Measurements from ENCODE around the gene SMYD2.

Gene SMYD2

DNA sequence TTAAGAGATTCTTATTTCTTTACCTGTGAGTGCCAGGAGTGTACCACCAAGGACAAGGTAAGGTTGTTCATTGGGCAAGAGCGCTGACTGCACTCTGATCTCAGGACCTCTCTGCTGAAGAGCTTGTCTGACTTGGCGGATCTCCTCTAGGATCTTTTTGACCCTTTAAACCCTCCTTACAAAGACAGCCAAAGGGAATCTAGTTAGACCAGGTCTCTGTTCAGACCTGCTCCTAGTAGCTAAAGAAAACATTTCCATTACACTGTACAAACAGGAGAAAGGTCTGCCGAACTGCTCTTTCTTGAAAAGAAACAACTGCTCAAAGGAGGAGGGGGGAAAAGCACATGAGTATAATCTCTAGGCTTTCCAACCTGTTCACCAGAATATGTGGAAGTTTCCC lies 49.3 kb downstream of the SMYD2 start:
- no peak for DNase-seq

DNA sequence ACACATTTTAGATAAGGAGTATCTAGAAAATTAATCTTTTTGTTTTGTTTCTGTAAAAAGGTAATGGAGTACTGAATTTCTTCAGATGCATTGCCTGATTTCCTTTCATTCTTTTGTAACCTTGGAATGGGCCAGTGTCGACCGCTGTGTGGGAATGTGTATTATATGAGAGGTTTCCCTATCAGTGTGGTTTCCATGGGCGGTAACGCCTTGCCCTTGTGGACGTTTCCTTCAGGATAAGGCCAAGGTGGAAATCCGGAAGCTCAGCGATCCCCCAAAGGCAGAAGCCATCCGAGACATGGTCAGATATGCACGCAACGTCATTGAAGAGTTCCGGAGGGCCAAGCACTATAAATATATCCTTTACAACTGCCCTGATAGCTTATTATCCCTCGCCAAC lies 49.8 kb downstream of the SMYD2 start:
- DNase-seq = no peak

DNA sequence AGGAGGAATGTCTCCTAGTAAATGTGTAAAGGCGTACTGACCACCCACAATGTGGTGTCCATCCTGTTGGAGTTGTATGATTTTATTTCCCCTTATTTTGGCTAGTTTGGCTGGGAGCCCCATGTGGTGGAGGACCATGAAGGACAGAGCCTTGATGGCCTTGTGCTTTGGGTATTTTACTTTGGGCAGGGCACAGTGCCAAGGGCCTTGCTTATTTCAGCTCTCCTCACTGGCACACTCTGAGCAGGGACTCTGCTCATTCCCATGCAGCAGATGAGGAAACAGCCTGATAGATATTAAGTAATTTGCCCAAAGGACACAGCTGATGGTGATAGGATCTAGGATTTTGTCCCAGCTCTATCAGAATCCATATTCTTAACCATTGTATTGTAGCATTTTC lies 50.2 kb downstream of the SMYD2 start:
- no peak for DNase-seq

DNA sequence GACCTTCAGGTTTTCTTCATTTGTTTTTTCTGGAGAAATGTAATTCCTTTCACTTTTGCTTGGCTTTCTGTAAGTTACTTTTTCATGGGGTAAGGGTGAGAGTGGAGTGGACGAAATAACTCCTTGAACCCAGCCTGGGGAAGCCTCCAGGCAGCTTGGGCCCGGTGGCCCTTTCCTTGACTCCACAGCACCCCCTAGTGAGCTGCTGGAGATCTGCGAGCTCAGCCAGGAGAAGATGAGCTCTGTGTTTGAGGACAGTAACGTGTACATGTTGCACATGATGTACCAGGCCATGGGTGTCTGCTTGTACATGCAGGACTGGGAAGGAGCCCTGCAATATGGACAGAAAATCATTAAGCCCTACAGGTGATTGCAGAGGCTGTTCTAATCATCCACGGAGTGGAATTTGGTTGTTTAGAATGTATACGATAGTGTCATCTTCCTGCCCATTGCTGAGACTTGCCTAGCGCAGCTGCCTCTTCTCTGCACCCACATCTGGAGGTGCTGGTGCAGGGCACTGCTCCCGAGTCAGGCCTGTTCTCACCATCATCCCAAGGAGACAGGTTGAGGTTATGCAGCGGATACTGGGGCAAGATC lies 51.0 kb downstream of the SMYD2 start:
- DNase-seq = no peak

DNA sequence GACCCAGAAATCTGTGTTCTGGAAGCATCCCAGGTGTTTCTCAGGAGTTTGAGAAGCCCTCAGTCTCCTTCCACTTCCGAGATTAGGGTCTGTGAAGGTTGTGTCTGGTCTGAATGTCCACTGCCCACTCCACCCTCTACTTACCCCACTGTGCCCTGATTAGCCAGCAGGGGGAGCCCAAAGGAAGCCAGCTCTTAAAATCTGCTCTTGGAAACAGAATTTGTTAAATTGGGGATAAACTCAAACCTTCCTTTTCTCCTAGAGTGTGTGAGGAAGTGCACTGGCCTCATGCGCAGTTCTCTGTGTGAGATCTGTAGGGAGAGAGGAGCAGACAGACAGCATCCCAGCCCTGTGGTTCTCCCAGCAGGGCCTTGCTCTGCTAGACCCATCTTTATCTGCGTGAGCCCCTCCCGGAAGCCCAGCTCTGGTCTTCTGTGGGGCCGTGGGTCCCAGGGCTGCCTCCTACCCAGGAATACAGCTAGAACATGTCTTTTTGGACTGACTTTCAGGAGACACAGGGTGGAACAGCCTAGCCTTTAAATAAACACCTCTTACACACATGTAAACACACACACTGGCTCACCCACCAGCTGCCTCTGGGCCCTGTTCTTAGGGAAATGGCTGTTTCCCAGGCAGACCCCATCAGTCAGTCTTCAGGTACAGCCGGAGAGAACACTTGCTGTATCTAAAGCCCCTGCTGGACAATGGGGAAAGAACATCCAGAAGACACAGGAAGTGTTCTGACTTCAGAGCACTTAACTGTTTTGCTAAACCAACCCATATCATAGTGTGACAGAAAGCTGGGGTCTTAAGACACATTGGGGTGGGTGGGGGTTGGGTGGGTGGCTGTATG lies 52.2 kb downstream of the SMYD2 start:
- peak; percentile 41 for DNase-seq

DNA sequence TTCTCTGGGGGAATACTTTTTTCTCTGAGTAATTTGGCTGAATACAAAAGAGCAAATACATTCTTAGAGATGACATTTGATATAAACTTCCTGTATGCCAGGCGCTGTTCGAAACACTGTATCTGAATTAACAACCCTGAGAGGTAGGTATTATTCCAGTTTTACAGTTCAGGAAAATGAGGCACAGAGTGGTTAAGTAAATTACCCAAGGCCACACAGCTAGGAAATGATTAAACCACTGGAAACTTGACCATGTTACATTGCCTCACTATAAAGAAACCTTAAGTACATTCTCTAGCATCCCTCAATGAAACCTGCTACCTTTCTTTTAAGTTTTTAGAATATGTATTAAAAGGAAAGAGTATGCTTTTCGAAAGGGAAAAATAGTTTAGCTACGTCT lies 54.6 kb downstream of the SMYD2 start:
- DNase-seq = no peak

DNA sequence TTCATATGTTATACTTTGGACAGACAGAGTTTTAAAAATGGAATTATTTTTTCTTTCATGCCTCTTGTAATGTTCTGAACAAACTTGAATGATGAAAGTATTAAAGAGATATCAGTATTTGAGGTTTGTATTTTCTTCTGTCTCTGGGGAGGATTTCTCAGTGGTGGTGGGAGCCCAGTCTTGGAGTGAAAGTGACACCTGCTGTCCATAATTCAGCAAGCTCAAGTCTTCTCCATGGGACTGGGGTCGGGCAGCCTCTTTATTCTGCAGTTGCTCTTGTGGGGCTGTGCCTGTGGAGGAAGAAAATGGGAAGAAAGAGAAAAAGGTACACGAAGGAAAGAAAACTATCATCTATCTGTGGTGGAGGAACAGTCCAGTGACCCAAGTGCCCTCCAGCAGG lies 56.1 kb downstream of the SMYD2 start:
- DNase-seq = no peak

DNA sequence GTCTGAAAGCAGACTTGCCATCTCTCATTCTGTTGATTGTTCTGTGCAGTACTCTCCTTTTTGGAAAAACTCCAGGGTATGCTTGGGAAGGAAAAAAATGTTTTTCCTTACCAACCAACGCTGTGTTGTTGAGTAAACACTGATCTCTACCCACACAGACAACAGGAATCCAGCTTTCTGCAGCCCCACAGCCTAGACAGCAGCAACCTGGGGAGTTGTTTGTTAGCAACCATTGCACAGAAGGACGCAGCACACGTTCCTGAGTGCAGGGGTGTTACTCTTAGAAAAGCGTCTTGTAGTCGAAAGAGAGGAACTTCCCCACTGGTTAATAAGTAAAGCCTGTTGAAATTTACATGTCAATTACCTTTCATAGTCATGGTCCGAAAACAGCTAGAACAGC lies 56.6 kb downstream of the SMYD2 start:
- no peak for DNase-seq

DNA sequence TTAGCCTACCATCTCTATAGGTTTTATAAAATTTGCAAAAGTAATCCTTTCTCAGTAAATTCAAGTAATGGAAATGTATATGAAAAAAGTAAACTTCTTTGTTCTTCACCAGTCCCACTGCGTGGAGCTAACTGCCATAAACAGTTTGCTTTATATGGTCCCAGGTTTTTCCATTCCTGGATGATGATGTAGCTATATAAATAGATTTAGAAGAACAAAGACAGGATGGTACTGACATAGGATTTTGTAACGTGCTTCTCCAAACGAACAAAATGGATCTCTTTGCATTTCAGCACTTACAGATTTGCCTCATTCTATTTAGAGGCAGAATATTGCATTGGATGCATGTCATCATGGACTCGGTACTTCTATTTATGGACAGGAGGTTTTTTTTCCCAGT lies 57.3 kb downstream of the SMYD2 start:
- no peak for DNase-seq

DNA sequence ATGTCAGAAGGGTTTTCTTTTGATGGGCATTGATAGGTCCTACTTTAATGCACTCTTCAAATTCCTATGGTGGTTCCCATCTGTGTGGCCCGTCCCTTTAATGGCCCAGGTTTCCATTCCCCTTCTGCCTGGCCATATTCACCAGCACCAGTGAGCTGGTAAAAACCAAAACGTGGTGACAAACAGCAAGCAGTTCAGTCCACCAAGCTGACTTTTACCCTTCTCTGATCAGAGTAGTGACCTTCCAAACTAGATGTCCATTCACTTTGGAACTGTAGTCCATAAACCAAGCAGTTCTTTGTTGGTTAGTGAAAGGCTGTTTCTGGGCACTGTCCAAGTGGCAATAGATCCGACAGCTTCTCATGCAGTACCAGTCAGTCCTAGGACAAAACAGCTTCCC lies 60.5 kb downstream of the SMYD2 start:
- no peak for DNase-seq

DNA sequence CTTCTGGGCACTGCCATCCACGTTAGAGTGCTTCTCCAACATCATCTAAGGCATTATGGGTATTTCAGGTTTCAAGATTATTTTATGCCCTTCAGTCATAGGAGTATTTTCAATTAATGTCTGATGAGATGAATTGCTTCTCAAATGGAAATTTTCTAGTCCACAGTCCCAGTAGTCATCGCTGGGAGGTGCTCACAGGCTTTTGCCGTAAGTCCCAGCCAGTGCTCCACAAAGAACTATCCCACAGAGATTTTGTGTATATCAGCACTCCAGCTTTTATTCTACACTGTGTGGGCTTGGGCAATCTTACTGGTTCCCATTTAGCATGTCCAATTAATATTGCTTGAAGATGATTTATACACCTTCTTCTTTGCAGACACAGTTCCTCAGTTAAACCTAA lies 61.0 kb downstream of the SMYD2 start:
- no peak for DNase-seq

DNA sequence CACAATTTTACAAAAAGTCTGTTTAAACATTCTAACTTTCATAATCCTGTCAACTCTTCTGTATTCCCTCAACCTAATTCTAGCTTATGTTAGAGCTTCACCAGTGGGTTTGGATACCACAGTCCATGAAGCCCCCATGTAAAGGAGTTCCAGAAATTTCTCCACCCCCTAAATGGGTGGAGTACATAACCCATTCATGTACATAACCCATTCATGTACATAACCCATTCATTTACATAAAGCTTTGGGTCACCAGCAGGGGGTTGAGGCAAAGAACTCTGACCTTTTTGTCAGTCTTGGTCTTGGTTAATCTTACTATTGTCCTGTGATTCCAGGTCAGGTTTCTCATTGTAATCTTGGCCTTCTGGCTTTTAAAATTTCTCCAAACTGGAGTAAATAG lies 61.6 kb downstream of the SMYD2 start:
- DNase-seq = no peak

DNA sequence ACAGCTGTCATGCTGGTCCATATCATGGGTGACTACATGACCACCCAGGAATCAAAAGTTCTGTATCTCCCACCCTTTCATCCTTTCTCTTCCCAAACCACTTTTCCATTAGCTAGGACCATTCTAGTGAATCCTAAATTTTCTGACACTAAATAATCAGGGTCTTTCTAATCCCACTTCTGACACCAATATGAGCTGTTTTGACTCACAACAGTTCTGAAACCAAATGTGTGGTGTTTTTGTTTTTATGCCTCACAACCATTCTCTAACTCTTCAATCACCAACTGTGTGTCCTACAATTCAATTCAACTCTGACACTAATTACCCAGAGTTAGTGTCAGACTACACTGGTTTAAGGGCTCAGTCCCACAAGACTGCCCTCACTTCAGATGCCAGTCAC lies 63.9 kb downstream of the SMYD2 start:
- no peak for DNase-seq

DNA sequence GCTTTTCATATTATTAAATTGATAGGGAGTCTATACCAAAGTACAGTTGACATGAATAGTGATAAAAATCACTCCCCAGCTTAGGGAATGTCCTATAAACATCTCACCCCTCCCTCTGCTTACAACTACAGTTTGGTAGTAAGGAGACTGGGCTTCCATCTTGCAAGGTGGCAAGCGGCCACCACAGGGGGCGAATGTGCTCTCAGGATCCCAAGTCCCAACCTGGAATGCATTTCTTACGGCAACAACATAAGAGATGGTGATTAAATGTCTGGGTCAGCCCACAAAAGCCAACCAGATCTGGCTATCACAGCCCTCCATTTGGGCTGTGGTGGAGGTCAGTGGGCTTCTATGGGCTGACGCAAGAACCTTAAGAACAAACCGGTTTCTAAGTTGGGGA lies 68.0 kb downstream of the SMYD2 start:
- DNase-seq = no peak

DNA sequence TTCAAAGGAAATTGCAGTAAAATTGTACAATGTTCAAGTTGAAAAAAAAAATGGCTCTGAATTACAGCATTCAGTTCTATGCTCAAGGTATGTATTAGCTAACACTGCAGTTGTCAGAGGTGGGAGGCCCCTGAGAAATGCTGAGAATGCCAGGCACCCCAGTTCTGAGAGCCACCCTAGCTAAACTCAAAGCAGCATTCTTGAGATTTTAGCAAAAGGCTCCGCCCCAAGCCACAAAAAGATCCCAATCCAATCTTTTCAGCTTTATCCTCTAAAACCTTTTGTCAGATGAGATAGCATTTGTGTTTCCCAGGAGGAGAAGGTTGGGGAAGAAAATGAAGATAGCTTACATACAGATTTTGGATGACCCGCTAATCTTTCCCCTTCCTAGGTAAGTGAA lies 68.8 kb downstream of the SMYD2 start:
- no peak for DNase-seq

DNA sequence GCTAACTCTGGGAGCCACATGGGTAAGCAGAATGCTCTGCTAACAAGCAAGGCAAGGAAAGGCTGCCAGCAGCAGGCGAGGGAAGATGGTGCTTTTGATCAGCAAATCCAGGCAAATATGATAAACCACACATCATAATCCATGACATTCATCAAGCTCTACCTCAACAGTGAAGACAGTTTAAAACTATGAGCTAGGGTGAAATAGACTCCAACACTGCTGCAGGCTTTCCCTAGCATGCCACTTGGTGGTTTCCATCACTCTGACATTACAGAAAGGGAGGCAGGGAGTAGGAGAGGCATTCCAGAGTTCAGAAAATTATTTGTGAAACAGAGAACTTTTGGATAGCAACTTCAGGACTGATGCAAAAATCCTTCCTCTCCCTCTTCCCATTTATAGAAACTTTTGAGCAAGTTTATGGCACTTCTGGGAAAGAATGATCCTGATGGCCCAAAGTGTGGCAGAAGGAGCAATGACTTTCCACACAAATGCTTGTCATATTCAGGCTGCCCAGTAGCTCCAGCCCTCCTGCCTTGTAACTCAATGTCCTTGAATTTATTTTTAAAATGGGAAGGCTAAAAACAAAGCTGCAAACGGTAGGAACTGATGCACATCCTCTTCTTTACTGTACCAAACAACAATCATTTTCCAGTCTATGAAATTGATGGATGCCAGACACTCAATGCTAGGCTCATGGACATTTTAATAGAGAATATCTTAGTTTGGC lies 70.8 kb downstream of the SMYD2 start:
- no peak for DNase-seq

DNA sequence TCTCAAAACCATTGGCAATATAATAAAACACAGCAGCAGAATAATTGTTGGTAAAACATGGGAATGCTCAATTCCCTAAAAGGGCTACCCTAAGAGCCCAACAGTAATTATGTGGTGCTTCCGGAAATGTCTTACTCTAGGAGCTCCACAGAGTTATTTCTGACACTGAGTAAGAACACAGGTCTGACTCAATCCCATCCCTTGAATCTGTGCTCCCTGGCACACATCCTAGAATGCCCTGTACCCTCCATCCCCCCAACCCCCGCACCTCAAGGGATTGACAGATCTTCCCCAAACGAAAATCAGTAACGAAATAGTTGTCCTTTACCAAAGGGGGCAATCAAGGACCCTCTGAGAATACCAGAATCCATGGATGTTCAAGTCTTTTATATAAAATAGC lies 71.9 kb downstream of the SMYD2 start:
- DNase-seq = no peak

DNA sequence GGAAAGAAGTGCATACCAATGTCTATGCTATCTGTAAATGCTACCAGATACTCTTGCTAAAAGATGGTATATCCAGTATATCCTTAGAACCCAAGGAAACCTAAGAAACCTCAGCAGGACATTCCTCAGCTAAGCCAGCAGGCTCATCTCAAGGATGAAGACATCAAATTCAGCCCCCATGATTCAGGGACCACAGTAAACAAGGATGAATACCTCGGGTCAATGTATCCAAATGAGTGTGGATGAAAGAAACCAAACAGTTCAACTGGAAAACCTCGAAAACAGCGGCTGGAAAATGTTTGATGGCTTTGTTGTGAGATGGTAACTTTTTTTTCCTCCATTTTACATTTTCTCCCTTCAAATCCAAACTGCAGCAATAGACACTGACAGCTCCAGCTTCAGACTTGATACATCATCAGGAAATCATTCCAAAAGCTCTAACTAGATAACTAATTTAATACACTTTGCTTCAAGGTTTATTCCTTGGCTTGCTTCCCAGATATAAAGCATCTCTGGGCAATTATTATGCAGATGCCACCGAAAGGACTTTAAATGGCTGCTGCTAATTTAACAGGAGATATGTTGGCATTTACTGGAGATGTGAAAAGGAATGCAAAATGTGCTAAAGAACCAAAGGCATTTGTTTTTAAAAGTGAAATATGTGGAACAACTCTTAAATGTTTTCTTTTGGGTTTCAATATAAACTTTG lies 73.6 kb downstream of the SMYD2 start:
- DNase-seq = no peak

DNA sequence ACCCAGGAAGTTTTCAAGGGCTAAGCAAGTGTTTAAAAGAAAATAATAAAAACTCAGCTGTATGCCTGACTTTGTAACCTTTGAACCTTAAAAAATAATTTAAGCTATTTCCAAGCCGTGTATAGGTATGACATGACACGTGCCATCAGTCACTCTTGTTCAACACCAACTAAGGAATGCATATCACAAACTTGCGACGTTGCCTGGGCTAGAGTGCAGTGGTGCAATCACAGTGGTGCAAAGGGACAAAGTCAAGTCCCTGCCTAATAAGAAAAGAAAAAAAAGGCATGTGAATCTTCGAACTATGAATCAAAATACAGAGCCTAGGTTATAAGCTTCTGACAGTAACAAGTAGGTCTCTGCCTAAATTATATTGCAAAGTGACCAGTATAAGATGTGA lies 79.2 kb downstream of the SMYD2 start:
- DNase-seq = no peak

DNA sequence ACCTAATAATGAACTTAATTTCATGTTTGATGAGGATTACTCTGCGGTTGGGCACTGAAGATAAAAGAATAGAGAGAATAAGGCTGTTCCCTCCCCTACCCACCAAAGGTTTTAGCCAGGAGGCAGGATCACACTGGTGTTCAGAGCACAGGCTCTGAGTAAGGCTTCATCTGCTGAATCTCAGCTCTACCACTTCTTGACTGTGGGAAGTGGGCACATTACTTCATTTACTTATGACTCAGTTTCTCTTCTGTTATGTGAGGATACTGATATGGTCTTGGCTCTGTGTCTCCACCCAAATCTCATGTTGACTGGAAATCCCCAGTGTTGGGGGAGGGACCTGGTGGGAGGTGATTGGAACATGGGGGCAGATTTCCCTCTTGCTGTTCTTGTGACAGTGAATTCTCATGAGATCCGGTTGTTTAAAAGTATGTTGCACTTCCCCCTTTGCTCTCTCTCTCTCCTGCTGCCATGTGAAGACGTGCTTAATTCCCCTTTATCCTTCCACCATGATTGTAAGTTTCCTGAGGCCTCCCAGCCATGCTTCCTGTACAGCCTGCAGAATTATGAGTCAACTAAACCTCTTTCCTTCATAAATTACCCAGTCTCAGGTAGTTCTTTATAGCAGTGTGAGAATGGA lies 79.7 kb downstream of the SMYD2 start:
- no peak for DNase-seq

DNA sequence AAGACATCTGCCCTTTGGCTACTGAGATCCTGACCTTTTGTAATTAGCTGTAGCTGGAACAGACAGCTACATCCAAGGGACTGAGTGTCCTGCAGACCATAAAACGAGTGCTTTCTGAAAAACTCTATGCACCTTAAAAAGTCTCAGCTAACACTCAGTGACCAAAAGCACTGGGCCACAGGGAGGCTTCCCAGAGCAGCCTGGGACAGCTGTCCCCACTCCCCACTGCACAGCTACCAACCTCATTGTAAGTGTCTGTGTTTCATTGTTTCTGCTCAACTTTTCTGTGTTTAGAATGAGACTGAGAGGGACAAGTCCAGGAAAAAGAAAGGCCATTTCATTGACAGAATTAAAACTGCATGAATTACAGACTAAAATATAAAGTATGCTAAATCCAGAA lies 80.7 kb downstream of the SMYD2 start:
- no peak for DNase-seq

DNA sequence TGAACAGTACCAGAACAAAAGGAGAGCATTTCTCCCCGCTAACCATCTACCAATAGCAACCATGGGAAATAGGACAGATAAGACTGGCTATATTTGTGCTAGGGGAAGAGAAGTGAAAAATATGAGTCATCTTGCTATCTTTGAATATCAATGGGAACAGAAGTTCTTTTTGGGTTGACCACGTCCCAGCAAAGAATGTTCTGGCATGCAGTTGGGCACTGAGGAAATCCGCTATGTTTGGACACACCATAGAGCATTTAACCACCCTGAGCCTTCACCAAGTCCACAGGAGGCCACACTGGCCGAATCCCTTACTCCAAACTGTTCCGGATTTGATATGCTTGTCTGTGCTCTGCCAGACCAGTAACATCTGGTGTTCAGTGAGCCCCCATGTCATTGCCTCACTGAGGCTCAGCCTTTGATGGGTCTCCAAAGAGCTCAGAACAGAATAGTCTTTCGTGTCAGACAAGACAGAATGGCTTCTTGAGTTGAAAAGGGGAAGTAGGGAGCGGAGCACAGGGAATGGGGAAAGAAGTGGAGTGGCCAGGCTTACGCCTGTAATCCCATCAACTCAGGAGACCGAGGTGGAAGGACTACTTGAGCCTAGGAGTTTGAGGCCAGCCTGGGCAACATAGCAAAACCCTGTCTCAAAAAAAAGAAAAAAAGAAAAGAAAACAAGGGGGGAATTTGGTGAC lies 81.4 kb downstream of the SMYD2 start:
- DNase-seq = no peak
